GM13976 (cell line): Measurements from ENCODE around the gene VAT1L.

Experiments used
- DNase-seq: peaks from one replicate; pipeline ENCODE4 v3.0.0; 2012; ENCODE audit warnings: low spot score
- in situ Hi-C: fragments of 300-500 bp; cut with MboI; formaldehyde crosslinking; loops from one replicate; pipeline ENCODE4 v1.12.0; 2022; ENCODE audit warnings: low sequenced_read_pairs, mixed read lengths, inconsistent platforms; ENCODE audit not compliant: unreplicated experiment
- TF ChIP-seq, protein P1 (sequence below): IDR thresholded peaks from 2 replicates; pipeline ENCODE4 v1.5.1; 2012; ENCODE audit warnings: borderline replicate concordance, mild to moderate bottlenecking; ENCODE audit not compliant: insufficient read depth; ENCODE audit errors: extremely low read depth, missing control alignments, control extremely low read depth

VAT1L gene

DNA sequence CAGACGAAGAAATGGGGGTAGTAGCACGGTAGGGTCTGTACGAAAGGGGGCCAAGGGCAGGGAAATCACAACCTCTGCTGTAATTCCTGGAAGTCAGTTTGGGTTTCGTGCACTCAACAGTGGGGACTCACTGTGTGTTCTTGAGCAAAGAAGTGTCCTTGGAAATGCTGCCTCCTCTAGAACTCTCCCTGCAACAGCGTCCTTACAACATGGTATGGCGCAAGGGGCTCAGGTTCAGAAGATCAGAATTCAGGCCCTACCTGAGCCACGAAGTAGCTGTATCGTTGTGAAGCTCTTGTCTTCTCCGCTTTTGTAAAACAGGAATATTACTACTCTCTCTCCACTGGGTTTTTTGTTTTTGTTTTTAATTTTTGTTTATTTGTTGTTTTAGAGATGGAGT lies 127.7 kb downstream of the VAT1L start:
- TF ChIP-seq, protein P1, sequence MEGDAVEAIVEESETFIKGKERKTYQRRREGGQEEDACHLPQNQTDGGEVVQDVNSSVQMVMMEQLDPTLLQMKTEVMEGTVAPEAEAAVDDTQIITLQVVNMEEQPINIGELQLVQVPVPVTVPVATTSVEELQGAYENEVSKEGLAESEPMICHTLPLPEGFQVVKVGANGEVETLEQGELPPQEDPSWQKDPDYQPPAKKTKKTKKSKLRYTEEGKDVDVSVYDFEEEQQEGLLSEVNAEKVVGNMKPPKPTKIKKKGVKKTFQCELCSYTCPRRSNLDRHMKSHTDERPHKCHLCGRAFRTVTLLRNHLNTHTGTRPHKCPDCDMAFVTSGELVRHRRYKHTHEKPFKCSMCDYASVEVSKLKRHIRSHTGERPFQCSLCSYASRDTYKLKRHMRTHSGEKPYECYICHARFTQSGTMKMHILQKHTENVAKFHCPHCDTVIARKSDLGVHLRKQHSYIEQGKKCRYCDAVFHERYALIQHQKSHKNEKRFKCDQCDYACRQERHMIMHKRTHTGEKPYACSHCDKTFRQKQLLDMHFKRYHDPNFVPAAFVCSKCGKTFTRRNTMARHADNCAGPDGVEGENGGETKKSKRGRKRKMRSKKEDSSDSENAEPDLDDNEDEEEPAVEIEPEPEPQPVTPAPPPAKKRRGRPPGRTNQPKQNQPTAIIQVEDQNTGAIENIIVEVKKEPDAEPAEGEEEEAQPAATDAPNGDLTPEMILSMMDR, result no peak
- in situ Hi-C loops, result no loop called here
- DNase-seq, result no peak

- TF ChIP-seq, protein P1, result no peak
- in situ Hi-C loops, result no loop called here
- no peak for DNase-seq
These were observed 129.6 kb downstream of the VAT1L start for GRCh38 chr16:77917971-77918370.

DNA sequence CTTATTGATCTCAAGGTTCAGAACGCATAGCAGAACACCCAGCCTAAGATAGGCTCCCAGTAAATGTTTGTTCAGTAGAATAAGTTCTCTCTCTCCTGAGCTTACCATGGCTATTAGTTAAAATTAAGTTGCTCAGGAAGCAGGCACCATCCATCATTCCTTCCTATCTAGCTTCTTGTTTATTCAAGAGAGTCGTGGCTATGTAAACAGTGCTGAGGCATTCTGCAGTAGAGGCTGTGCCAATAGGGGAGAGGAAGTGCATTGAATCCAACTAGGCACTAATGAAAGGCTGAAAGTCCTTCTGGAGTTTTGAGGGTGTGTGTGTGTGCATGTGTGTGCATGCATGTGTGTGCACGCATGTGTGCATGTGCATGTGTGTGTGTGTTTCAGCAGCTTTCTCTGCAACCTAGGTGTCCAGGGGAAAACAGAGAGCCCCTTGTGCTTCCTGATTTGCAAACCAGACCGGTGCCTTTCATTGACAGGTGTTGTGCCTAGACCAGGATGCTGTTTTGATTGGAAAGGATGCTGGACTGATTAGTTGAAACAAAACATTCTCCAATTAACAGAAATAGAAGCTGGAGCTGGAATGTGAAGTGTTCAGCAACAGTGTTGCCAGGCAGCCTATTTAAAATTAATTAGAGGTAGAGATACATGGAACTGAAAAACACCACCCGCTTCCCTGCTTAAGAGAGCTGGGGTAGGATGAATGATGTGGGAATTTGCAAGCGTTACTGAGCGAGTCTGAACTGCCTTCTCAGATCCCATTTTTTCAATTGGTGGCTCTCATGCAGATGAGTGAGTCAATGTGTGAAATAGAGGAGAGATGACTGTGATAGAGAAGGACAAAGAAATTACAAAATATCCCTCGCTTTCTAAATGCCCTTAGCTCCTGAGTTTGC lies 130.7 kb downstream of the VAT1L start:
- in situ Hi-C loops, result no loop called here
- TF ChIP-seq, protein P1, result no peak
- DNase-seq, result no peak

GRCh38 chr16:77919761-77920415 lies 131.5 kb downstream of the VAT1L start:
- in situ Hi-C loops, result no loop called here
- no peak for DNase-seq
- TF ChIP-seq, protein P1, result no peak

- in situ Hi-C loops, result no loop called here
- TF ChIP-seq, protein P1, result no peak
- no peak for DNase-seq
These were observed 132.6 kb downstream of the VAT1L start for GRCh38 chr16:77920984-77921383.

DNA sequence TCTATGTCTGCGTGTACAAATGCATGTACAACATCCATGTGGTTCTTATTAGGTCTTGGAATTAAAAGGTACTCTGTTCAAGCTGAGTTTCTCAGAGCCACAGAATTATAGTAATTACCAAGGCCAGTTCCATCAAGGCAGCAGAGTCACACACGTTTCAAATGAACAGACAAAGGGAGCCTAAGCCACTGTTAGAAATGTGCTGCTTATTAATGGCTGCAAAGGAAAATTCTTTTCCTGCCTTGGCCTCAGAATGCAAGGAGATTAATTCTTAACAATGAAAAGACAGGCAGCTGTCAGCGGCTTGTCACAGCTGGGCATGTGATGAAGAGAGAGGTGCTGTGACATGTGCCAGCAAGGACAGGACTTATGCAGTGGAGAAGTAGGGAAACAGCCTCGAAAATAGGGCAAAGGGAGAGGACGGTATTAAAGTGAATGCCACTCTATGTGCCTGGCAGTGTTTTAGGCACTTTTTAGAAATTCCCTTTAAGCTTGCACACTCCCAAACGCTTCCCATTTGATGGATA lies 133.9 kb downstream of the VAT1L start:
- in situ Hi-C loops, result no loop called here
- no peak for DNase-seq
- TF ChIP-seq, protein P1, result no peak
